A549 treated with ZK216348 at 1 μM for 4 hours (cell line): ENCODE data around the gene TCAF2. TPM values are rescaled to one million over a fixed set of nuclear protein-coding genes. Genes with fewer than 3 reads are reported as not detected.

Experiments used
- total RNA-seq: library from RNA; stranded (reverse); fragments of 200-300 nt; extraction: Qiagen RNA extraction; gene quantifications from 5 replicates; pipeline ENCODE4 v1.2.3, GENCODE V29; 2022; ENCODE audit warnings: low read depth

Gene TCAF2
- total RNA-seq: 0.27 to 0.75 TPM (median 0.53 TPM) in 5 replicates

DNA sequence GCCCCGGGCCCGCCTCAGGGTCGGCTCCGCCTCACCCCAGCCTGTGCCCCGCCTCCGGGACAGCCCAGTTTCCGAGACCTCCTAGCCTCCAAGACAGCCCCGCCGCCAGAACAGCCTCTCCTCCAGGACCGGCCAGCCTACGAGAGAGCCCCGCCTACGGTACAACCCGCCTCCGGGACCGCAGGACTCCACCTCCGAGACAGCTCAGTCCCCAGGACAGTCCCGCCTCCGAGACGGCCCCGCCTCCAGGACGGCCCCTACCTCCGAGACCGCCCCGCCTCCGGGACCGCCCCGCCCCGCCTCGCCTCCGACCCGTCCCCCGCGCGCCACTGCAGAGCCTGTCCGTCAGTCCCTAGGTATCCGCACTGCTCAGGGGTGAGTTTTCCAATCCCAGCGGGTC is at the start of gene TCAF2:
TCAF2 (plus strand) TSS at position 329 of the 400 bp plus-strand sequence.

GRCh38 chr7:143571501-143571900 is 49.3 kb upstream of the TCAF2 start, which contains the start of gene CTAGE15:
TSS of gene CTAGE15 (plus strand) at chr7:143571801. CDS start at chr7:143571818, 17 bp downstream.

Other genes with a start within 250 kb of the TCAF2 start
- 131 to 203 TPM (median 178 TPM) in 5 replicates for gene ZYX, start 239.6 kb upstream of the TCAF2 start, total RNA-seq
- 0.29 TPM in 1 of 5 replicates, not detected in the others for gene EPHA1, start 212.1 kb upstream of the TCAF2 start, total RNA-seq
- gene TAS2R60, start 177.5 kb upstream of the TCAF2 start, total RNA-seq: not detected in 5 replicates
- gene TAS2R41, start 143.1 kb upstream of the TCAF2 start, total RNA-seq: not detected in 5 replicates
- gene CTAGE15, start 49.2 kb upstream of the TCAF2 start, total RNA-seq: not detected in 5 replicates
- not detected in 5 replicates for gene CTAGE6, start 136.7 kb downstream of the TCAF2 start, total RNA-seq